ENCODE data around the gene STYX.

DNA sequence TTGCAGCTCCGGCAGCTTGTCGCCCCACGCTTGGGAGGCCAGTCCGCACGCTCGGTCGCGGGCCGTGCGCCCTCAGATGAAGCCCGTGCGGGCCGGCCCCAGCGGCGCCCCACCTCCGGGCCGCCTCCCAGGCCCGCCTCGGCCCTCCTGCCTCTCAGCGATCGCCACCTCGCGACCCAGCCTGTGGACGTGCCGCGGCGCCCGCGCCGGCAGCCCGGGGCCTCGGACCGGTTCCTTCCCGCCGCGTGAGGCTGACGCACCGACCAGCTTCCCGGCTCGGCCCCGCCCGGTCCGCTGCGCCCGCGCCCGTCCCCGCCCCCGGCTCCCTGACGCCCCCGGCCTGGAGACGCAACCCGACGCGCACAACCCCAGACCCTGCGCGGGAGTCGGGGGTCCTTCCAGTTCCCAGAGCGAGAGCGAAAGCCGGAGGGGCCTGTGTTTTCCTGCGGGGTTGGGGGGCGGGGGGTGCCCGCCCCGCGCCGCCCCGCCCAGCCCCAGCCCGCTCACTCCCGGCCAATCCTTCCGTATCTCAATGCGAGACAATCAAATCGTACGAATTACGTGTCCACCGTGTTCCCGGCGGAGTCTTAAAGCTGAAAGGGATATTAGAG, 34.4 kb upstream of the STYX start, which contains the start of gene ERO1A:
- TF ChIP-seq ZNF274 (IDR thresholded peaks at IDR 0.05; ENCODE audit: low read depth, low read length) (no peak), YY1 (IDR thresholded peaks at IDR 0.05; ENCODE audit: insufficient read depth, insufficient read length) (no peak), SUZ12 (IDR thresholded peaks at IDR 0.05; ENCODE audit: extremely low read depth, insufficient read depth, insufficient read length) (no peak)

Measured in NT2/D1 (cell line).